ENCODE results near the gene SIPA1L3.

SIPA1L3 gene

GRCh38 chr19:38076337-38076736 is 169.3 kb downstream of the SIPA1L3 start:
- DNase-seq, result no peak

- no peak for DNase-seq
These were observed 171.4 kb downstream of the SIPA1L3 start for GRCh38 chr19:38078302-38078930.

GRCh38 chr19:38079926-38080380 is 172.9 kb downstream of the SIPA1L3 start:
- DNase-seq, result peak; percentile 47

- DNase-seq, result no peak
These were observed 174.7 kb downstream of the SIPA1L3 start for GRCh38 chr19:38081547-38082255.

GRCh38 chr19:38082256-38083118 is 175.5 kb downstream of the SIPA1L3 start:
- DNase-seq, result no peak

GRCh38 chr19:38084196-38084595 is 177.2 kb downstream of the SIPA1L3 start:
- no peak for DNase-seq

GRCh38 chr19:38089440-38089839 is 182.4 kb downstream of the SIPA1L3 start:
- DNase-seq, result no peak

GRCh38 chr19:38093154-38093553 is 186.1 kb downstream of the SIPA1L3 start:
- no peak for DNase-seq

- DNase-seq, result no peak
These were observed 186.6 kb downstream of the SIPA1L3 start for GRCh38 chr19:38093587-38093986.

- DNase-seq, result peak; percentile 12
These were observed 188.7 kb downstream of the SIPA1L3 start for GRCh38 chr19:38095411-38096308.

- no peak for DNase-seq
These were observed 193.0 kb downstream of the SIPA1L3 start for GRCh38 chr19:38099966-38100365.

- no peak for DNase-seq
These were observed 193.6 kb downstream of the SIPA1L3 start for GRCh38 chr19:38100589-38100988.

- no peak for DNase-seq
These were observed 194.7 kb downstream of the SIPA1L3 start for GRCh38 chr19:38101723-38102122.

GRCh38 chr19:38105574-38105973 is 198.6 kb downstream of the SIPA1L3 start:
- no peak for DNase-seq

- no peak for DNase-seq
These were observed 200.1 kb downstream of the SIPA1L3 start for GRCh38 chr19:38107129-38107528.

- no peak for DNase-seq
These were observed 204.9 kb downstream of the SIPA1L3 start for GRCh38 chr19:38111898-38112297.

GRCh38 chr19:38114651-38115050 is 207.6 kb downstream of the SIPA1L3 start:
- DNase-seq, result no peak

- DNase-seq, result no peak
These were observed 208.3 kb downstream of the SIPA1L3 start for GRCh38 chr19:38115271-38115802.

GRCh38 chr19:38118176-38118575 is 211.2 kb downstream of the SIPA1L3 start:
- no peak for DNase-seq

- DNase-seq, result no peak
These were observed 213.5 kb downstream of the SIPA1L3 start for GRCh38 chr19:38120471-38121025.

- DNase-seq, result no peak
These were observed 215.5 kb downstream of the SIPA1L3 start for GRCh38 chr19:38122402-38123093.
